ENCODE data around the gene MCTS1.

GRCh38 chrX:120561634-120562568, 42.0 kb upstream of the MCTS1 start:
- no peak for TF ChIP-seq EZH2 (IDR thresholded peaks at IDR 0.05)
- no peak; the same call in 1 of the 2 replicates for TF ChIP-seq POLR2AphosphoS5 (IDR thresholded peaks at IDR 0.05; ENCODE audit: borderline replicate concordance, low read depth, low read length)

All from SK-N-MC (cell line).